Upper lobe of right lung (tissue), 1 donor: ENCODE measurements around the gene ATP1A1. TPM values are rescaled to one million over a fixed set of nuclear protein-coding genes. Genes with fewer than 3 reads are reported as not detected.

Source experiments
- ATAC-seq: fragments of 200-7000 bp; cut with Tn5 transposase; one replicate; pipeline ENCODE4 v1.9.1; 2020; ENCODE audit warnings: mild to moderate bottlenecking, moderate library complexity
- DNase-seq: peaks from one replicate; pipeline ENCODE4 v3.0.0-alpha.2; 2020
- H3K27ac ChIP-seq: fragments of 200-600 bp; one replicate; pipeline ENCODE4 v1.8.0; 2022
- H3K27me3 ChIP-seq: fragments of 200-600 bp; one replicate; pipeline ENCODE4 v1.8.0; 2022; ENCODE audit warnings: mild to moderate bottlenecking
- H3K36me3 ChIP-seq: fragments of 200-600 bp; one replicate; pipeline ENCODE4 v1.8.0; 2022
- H3K4me1 ChIP-seq: fragments of 200-600 bp; one replicate; pipeline ENCODE4 v1.8.0; 2022
- H3K4me3 ChIP-seq: fragments of 200-600 bp; one replicate; pipeline ENCODE4 v1.8.0; 2022; ENCODE audit warnings: mild to moderate bottlenecking
- H3K9me3 ChIP-seq: fragments of 200-600 bp; one replicate; pipeline ENCODE4 v1.8.0; 2022
- intact Hi-C: fragments of 100-400 bp; cut with DNase I; formaldehyde crosslinking; loops from one replicate; pipeline ENCODE4 v1.11.0; 2022
- total RNA-seq: library from RNA; stranded (reverse); fragmentation: NEBNext Ultra II Directional; extraction: Animal tissue kit (Norgen Biotek cat#: 25700); gene quantifications from one replicate; pipeline ENCODE4 v1.2.1, GENCODE V29; 2021
- TF ChIP-seq, protein P1 (sequence below): fragments of 200-600 bp; IDR thresholded peaks from one replicate; pipeline ENCODE4 v1.8.0; 2022; ENCODE audit warnings: antibody characterized with exemption
- donor health status: DM: no; HTN: yes; CAD: no; lungs with severe emphysema.

ATP1A1 gene
- total RNA-seq, 1 donor from 2014 or later: 628 TPM

DNA sequence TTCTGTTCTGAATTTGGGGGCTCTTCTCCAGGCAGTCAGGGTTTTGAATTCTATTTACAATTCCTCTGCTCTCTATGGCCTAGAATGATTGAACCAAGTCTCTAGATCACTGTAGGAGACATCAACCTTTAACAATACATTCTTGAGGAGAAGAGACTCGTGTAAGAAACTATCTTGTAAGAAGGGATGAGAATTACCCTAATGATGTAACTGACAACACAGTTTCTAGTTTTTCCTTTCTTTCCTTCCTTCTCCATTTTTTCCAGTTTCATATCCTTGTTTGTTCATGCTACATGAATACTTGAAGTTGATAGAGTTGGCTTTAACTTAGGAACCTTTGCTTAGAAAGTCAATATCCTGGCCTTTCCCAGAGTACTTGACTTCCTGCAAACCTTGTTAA, 1.3 kb upstream of the ATP1A1 start:
- DNase-seq (no peak), ATAC-seq (no peak)
- Histone ChIP-seq H3K27me3 (no peaks in the 10 kb centered on the region), H3K4me1 (peaks cover 29% of the 10 kb centered on the region), H3K36me3 (no peaks in the 10 kb centered on the region), H3K27ac (peak overlapping the region; percentile 96), H3K4me3 (no peak overlapping the region), H3K9me3 (no peaks in the 10 kb centered on the region)
- intact Hi-C loops: no loop called here
- TF ChIP-seq, protein P1, sequence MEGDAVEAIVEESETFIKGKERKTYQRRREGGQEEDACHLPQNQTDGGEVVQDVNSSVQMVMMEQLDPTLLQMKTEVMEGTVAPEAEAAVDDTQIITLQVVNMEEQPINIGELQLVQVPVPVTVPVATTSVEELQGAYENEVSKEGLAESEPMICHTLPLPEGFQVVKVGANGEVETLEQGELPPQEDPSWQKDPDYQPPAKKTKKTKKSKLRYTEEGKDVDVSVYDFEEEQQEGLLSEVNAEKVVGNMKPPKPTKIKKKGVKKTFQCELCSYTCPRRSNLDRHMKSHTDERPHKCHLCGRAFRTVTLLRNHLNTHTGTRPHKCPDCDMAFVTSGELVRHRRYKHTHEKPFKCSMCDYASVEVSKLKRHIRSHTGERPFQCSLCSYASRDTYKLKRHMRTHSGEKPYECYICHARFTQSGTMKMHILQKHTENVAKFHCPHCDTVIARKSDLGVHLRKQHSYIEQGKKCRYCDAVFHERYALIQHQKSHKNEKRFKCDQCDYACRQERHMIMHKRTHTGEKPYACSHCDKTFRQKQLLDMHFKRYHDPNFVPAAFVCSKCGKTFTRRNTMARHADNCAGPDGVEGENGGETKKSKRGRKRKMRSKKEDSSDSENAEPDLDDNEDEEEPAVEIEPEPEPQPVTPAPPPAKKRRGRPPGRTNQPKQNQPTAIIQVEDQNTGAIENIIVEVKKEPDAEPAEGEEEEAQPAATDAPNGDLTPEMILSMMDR: no peak

DNA sequence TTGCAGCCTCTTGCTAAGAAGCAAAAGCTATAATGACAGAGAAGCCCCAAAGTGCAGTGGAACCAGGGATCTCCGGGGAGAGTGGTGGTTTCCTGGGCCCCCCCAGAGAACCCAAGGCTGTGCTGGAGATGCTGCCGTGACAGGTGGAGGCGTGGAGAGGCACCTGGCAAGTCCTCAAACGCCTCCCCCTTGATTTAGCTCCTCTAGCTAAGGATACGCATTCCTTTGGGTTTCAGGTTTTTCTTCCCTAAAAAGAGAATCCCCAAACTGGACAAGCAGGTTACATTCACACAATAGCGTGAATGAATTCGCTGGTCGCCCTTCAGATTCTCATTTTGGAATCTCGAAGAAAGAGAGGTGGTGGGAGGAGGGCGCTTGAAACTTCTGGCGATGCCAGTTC, 853 bp upstream of the ATP1A1 start:
- intact Hi-C loops: no loop called here
- DNase-seq: no peak
- Histone ChIP-seq H3K27ac (peak overlapping the region; percentile 96), H3K4me3 (peak overlapping the region; percentile 87), H3K36me3 (no peaks in the 10 kb centered on the region), H3K9me3 (no peaks in the 10 kb centered on the region), H3K4me1 (peaks cover 34% of the 10 kb centered on the region), H3K27me3 (no peaks in the 10 kb centered on the region)
- ATAC-seq: no peak
- TF ChIP-seq, protein P1: no peak

DNA sequence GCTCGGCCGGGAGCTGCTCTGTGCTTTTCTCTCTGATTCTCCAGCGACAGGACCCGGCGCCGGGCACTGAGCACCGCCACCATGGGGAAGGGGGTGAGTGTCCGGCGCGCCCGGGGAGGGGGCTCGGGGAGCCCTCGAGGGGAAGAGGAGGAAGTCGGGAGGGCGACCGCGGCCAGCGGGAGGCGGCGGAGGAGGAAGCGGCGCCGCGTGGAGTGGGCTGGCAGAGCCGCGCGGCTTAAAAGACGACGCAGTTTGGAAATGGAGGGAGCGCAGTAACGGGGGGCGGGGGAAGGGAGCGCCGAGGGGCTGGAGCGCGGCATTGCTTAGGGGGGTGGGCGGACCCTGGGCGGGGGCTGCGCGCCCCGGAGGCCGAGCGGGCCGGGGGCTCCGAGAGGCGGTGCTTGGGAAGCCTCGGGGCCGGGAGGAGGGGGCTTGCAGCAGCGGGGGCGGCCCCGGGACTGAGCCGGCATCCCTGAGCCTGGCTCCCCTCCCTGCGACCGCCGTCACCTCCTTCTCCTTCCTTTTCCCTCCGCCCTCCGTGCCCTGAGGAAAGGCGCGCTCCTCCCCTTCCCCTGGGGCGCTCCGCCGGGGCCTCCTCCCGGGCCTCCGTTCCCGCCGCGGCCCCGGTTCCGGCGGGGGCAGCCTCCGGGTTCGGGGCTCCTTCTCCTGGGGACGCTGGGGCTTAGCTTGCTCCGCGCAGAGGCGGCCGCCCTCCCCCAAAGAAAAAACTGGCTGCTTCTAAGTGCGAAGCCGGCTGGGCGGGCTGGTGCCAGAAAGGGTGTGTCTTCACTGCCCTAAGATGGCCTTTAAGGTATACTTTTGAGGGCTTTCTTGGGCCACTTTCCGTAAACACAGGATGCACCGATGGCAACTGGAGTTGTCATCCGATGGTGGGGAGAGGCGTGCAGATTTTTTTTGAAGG, 648 bp downstream of the ATP1A1 start:
- Histone ChIP-seq H3K27ac (peak overlapping the region; percentile 96), H3K27me3 (no peaks in the 10 kb centered on the region), H3K4me3 (peak overlapping the region; percentile 87), H3K4me1 (peaks cover 45% of the 10 kb centered on the region), H3K36me3 (no peaks in the 10 kb centered on the region), H3K9me3 (no peaks in the 10 kb centered on the region)
- TF ChIP-seq, protein P1: no peak
- intact Hi-C loops: no loop called here
- peak; percentile 56 for ATAC-seq
- DNase-seq: peak; percentile 89

DNA sequence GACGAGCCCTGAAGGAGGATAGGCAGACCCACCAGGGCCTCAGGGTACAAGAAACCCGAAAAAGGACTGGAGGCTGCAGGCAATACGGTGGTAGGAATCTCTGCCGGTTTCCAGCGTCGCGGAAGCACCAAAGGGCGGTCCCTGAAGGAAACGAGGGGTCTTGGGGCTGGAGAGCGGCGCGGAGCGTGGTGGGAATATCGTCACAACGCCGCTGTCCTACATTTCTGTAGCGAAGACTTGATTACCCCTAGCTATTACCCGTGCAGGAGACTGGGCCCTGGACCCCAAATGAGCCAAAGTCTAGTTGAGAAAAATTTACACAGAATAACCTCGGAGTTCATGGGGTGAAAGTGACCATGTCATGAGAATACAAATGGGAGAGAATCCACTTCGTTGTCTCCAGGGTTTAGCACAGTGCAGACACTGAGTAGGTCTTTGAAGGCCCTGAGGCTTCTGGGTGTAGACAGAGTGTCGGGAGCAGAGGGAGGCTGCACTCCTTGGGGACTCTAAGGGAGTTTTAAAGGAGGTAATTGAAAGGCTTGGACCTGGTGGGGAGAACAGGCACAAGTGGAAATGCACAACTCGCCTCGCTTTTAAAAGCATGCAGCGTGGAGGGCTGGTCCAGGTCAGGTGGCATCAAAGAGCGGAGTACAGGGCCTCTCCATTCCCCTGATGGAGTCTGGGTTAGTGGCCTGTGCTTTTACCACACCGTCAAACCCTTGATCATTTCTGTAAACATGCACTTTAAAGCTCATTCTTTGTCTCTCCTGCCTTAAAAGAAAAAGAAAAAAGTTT, 1.5 kb downstream of the ATP1A1 start:
- no peaks in the 10 kb centered on the region for H3K9me3 ChIP-seq
- peak overlapping the region; percentile 96 for H3K27ac ChIP-seq
- intact Hi-C loops: no loop called here
- DNase-seq (no peak), ATAC-seq (no peak)
- H3K4me3 ChIP-seq: peak overlapping the region; percentile 87
- H3K27me3 ChIP-seq: no peaks in the 10 kb centered on the region
- no peaks in the 10 kb centered on the region for H3K36me3 ChIP-seq
- peaks cover 54% of the 10 kb centered on the region for H3K4me1 ChIP-seq
- TF ChIP-seq, protein P1: no peak

DNA sequence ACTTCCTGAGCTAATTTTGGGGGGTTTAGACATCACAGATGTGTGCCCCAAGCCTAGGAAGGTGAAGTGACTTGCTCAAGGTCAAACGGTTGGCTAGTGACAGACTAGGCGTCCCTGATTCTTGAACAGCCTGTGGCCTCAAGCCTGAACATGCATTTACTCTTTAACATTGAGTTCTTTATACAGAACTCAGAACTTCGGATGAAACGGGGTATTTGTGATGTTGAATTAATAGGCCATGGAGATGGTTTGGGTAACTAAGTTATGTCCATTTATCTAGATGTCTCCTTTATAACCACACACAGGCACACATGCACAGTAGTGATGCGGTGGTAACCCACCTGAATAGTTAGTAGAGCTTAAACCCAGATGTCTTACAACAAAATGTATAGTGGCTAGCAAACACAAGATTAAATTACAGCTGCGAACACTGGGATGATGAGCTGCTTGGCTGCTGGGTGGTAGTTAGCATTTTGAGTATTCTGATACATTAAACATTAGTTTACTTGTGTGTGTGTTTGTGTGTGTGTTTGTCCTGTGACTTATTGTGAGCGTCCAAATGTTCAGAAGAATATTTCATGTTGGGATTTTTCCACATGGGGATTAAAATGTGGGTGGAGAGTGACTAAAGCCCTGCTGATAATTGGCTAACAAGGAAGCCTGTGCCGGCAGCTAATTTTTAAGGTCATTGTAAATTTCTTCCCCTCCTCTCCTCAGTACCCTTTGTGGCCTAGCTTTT, 2.3 kb downstream of the ATP1A1 start:
- Histone ChIP-seq H3K27ac (peak overlapping the region; percentile 96), H3K9me3 (no peaks in the 10 kb centered on the region), H3K27me3 (no peaks in the 10 kb centered on the region), H3K36me3 (no peaks in the 10 kb centered on the region), H3K4me1 (peaks cover 62% of the 10 kb centered on the region), H3K4me3 (peak overlapping the region; percentile 87)
- intact Hi-C loops: no loop called here
- DNase-seq: no peak
- no peak for ATAC-seq
- TF ChIP-seq, protein P1: no peak
